GM19099 (cell line): ENCODE measurements around the gene PECR.

Source experiments
- POLR2A ChIP-seq: IDR thresholded peaks from 3 replicates; pipeline ENCODE4 v1.6.1; 2011; ENCODE audit warnings: low read depth; ENCODE audit not compliant: insufficient read length; ENCODE audit errors: extremely low read depth

PECR gene

DNA sequence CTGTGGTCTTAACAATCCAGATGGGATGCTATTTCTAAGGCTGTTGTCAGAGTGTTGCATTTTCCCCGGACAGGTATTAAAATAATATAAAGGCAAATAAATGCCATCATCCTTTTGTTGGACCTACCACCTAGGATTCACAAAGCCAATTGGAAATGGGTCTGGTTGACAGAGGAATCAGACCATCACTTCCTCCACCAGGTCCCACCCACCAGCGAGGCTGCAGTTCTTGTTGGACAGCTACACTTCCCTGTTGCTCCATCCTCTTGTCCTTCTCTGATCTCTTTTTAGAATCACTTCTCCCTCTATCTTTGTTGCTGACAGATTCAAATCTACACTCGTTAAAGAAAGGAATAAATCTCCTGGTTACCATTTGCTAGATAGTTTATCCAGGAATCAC, 1.2 kb upstream of the PECR start:
- no peak for TF ChIP-seq POLR2A

GRCh38 chr2:216082117-216082711, 605 bp upstream of the PECR start:
- no peak for TF ChIP-seq POLR2A

DNA sequence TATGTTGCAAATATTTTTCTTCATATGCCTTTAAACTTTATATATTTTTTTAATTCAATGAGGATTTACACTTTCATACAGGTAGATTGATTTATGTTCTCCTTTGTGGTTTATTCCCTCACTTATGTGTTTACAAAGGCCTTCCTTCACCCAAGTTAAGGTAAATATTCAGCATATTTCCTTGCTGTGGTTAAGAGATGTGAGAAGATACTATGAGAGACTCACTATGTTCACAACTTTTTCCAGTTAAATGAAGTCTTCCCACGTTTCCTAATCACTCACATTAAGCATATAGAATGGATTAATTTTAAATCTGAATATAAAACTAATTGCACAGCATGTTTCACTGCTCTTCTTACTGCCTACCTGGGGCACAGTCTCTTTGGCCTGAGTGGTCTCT, 597 bp downstream of the PECR start:
- TF ChIP-seq POLR2A, result no peak

DNA sequence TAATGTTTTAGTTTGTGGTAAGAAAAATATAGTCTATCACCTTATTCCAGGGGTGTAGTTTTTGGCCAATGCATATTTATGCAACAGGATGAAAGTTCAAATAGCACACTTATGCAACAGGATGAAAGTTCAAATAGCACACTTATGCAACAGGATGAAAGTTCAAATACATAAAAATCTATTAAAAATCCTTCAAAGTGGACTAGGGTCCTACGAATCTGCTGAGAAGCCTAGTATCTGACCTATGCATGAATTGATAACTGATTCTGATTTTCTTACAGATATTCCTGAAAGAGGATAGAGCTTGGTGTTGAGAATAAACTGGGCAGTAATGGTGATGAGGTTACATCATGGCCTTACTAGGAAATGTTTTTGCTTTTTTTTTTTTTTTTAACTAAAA, 2.8 kb downstream of the PECR start:
- TF ChIP-seq POLR2A, result no peak

DNA sequence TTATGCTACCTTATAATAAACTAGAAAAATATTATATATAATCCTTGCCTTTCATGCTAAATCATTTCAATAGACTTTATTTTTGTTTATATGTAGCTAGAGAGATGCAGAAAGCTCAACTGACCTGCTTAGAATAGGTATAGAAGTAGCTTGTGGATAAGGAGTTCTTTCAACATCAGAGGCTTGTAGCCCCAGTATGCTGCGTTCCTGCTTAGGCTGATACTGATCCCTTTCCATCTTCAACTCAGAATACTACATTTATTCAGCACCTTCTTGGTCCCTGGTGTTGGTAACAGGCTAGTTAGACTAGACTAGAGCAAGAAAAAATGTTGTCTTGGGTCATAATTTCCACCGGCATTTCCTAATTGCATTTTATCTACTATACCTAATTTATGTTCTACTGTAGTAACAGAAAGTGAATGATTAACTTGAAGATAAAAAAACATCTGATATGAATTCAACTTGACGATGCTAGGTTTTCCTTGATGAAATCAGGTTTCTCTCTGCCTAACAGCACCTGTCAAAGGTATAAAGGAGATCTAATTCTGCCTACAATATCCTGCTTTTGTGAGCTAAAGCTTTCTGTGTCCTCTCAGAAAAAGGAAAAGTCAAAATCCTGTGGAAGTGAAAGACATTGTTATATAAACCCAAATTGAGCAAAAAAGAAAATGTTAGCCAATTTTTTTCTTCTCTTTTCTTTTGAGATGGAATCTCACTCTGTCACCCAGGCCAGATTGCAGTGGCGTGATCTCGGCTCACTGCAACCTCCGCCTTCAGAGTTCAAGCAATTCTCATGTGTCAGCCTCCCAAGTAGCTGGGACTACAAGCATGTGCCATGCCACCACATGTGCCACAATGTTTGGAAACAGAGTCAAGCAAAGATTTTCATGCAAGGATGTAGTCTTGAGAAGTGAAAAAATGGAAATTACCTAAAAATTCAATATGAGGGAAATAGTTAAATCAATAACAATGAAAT, 5.8 kb downstream of the PECR start:
- TF ChIP-seq POLR2A, result no peak

DNA sequence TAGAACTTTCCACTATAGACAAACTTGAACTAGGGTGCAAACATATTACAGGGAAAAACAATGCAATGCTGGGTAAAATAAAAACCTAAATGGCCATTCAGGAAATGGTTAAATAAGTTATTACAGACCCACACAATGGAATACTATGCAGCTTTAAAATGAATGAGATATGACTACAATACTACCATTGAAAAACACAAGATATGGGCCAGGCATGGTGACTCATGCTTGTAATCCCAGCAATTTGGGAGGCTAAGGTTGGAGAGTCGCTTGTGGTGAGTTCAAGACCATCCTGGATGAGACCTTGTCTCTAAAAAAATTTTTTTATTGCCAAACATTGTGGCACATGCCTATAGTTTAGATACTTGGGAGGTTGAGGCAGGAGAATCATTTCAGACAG, 6.8 kb downstream of the PECR start:
- no peak for TF ChIP-seq POLR2A

DNA sequence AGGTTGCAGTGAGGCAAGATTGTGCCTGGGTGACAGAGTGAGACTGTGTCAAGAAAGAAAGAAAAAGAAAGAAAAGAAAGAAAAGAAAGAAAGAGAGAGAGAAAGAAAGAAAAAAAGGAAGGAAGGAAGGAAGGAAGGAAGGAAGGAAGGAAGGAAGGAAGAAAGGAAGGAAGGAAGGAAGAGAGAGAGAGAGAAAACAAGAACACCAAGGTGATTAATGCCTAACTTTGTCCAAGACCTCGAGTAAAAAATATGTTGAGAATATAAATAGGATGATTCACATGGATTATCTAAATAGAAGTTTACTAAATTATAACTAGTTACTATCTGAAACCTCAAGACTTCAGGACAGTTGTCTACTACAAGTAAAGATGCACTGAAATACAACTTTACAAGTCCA, 7.2 kb downstream of the PECR start:
- no peak for TF ChIP-seq POLR2A

DNA sequence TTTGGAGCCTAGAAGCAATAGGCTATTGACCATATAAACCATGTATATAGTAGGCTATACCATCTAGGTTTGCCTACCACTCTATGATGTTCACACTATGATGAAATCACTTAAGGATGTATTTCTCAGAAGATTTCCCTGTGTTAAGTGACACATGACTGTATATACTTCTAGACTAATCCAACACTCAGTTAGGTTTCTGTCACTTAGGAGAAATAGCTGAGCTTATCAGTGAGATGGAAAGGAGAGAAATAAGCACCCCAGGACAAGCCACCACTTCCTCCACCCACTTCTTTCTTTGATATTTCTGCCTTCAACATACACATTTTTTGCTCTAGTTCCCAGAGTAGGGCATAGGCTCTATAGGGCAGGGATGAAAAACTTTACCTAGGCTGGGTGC, 7.8 kb downstream of the PECR start:
- no peak for TF ChIP-seq POLR2A

GRCh38 chr2:216072473-216072872, 9.1 kb downstream of the PECR start:
- no peak for TF ChIP-seq POLR2A

GRCh38 chr2:216071111-216071851, 10.3 kb downstream of the PECR start:
- no peak for TF ChIP-seq POLR2A

GRCh38 chr2:216070195-216070594, 11.4 kb downstream of the PECR start:
- TF ChIP-seq POLR2A, result no peak

- TF ChIP-seq POLR2A, result no peak
These were observed 12.6 kb downstream of the PECR start for GRCh38 chr2:216069028-216069427.

DNA sequence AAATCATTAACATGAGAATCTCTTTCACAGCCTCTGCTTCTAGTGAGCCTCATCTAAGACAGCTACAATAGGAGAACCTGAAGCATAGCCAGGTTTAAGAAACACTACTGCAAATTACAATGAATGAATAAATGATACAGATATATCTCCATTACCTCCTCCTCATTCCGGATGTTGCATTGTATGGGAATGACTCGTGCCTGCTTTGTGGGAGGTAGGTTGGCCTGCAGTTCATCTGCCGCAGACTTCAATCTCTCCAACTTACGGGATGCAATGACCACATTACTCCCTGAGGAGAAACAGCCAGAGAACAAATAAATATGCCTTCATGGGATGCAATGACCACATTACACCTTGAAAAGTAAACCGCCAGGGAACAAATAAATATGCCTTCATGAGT, 15.4 kb downstream of the PECR start:
- TF ChIP-seq POLR2A, result no peak

DNA sequence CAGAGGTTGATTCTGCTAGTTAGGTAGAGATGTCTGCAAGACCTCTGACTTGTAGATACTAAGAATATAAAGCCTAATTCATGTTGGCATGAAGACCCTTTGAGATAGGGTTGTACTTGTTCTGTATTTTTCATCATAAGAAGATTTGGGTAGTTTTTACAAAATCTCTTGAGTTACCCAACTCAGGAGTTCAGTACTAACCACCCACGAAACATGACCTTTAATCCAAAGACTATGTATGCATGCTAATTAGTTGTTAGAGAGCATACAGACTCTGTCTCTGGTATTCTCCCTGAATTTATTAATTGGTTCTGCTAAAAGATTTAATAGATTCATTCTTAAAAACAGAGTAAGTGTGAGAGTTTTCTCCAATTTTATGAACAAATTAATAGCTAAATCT, 16.9 kb downstream of the PECR start:
- no peak for TF ChIP-seq POLR2A

DNA sequence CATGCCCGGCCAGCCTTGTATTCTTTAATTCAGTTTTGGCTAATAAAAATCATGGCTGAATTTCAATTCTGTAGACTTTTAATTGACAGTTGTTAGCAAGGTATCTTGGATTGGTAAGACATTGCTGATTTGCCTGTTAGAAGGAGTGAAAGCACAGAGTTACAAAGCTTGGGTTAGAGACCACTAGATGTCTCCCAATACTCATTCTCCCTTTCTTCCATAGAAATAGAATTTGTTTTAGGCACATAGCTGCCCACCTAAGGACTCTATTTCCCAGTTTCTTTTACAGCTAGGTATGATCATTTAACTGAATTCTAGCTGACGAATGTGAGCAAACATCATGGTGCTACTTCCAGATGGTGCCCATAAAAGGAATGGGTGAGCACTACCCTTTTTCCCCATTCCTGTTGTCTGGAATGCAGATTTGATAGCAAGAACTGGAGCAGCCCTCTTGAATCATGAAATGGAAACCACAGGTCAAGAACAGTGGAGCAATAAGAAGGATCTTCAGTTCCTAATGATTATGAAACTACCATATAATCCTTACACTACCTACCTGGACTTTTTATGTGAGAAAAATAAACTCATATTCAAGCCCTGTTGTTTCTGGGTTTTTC, 17.5 kb downstream of the PECR start:
- TF ChIP-seq POLR2A, result no peak
